Motor neuron (in vitro differentiated cells): ENCODE data around the gene NBEAL2. TPM values are rescaled to one million over a fixed set of nuclear protein-coding genes. Genes with fewer than 3 reads are reported as not detected.

Experiments
- ATAC-seq, 8 experiments: fragments of 200-7000 bp; cut with Tn5 transposase; replicated peaks in 6 of 8; 2 replicates each; pipeline ENCODE4 v1.8.0; 2021; ENCODE audit warnings: mild to moderate bottlenecking in 8 of 8, moderate library complexity in 8 of 8
- H3K27ac ChIP-seq, 2 donors: fragments of 250-450 bp; sonication (Bioruptor Pico); 2 replicates each; pipeline ENCODE4 v1.9.0; 2021; ENCODE audit warnings: antibody characterized with exemption in 2 of 2, mild to moderate bottlenecking in 2 of 2, moderate library complexity in 1 of 2
- H3K4me1 ChIP-seq, 2 donors: fragments of 250-450 bp; sonication (Bioruptor Pico); replicated peaks in 1 of 2; 2 replicates each; pipeline ENCODE4 v1.6.1; 2021; ENCODE audit warnings: antibody characterized with exemption in 2 of 2, mild to moderate bottlenecking in 2 of 2, moderate library complexity in 1 of 2
- H3K4me3 ChIP-seq, 5 donors: fragments of 250-450 bp; sonication (Bioruptor Pico); 2 replicates each; pipeline ENCODE4 v1.9.0; 2021; ENCODE audit warnings: antibody characterized with exemption in 5 of 5, mild to moderate bottlenecking in 5 of 5, moderate library complexity in 4 of 5
- WGBS, 10 experiments: fragments of 450-650 bp; shearing (Covaris generic); methylation state at CpG; one replicate each; pipeline ENCODE4 v1.0.0; 2022; 5-methylcytosine and 5-hydroxymethylcytosine counted together
- in situ Hi-C, 9 experiments: fragments of 400-800 bp; cut with MboI; loops; one replicate each; pipeline ENCODE4 v1.15.0; 2021; ENCODE audit warnings: low sequenced_read_pairs in 9 of 9, low pct_unique_long_range_greater_than_20kb in 2 of 9; ENCODE audit not compliant: unreplicated experiment in 9 of 9
- total RNA-seq, 8 experiments: library from RNA; unstranded; fragments of 300-600 nt; gene quantifications; 2 replicates each; pipeline versions ENCODE4 v1.2.3 to v1.2.4, GENCODE V29; 2022

The NBEAL2 gene
- total RNA-seq = 10 to 100 TPM in 2 of 8 experiments, 1 to 10 TPM in 6; 1.7 to 23.4 (median 4.4) TPM

GRCh38 chr3:46978985-46979944 lies at the start of gene NBEAL2:
Gene NBEAL2, plus strand, starts transcription at chr3:46979666. Its CDS starts 196 bp downstream, at chr3:46979862.
- H3K27ac ChIP-seq = peak within 1 kb of the TSS in 1 of 2 donors; percentile 0
- H3K4me3 ChIP-seq = peak within 1 kb of the TSS; percentile 39 to 72 (median 53)
- peak; percentile 69 to 85 (median 72) for ATAC-seq
- in situ Hi-C loops = no loop called here
- peaks cover 9 to 21% of the 10 kb centered on the region in 2 donors for H3K4me1 ChIP-seq
- WGBS, 10 experiments = 0 to 40% (median 6%) methylated on average over 1 to 6 of the region's 73 CpGs; no CpG with 5 or more reads in 4 of the 10 experiments

- H3K4me1 ChIP-seq = peaks cover 13 to 19% of the 10 kb centered on the region in 2 donors
Measured at GRCh38 chr3:46930166-46930944, 49.1 kb upstream of the NBEAL2 start.

GRCh38 chr3:46930945-46931403 lies 48.5 kb upstream of the NBEAL2 start:
- 0 to 100% (median 94%) methylated on average over 1 to 3 of the region's 3 CpGs; no CpG with 5 or more reads in 1 of the 10 experiments for WGBS, 10 experiments
- Histone ChIP-seq H3K27ac (no peak overlapping the region), H3K4me3 (no peak overlapping the region), H3K4me1 (peaks cover 16 to 22% of the 10 kb centered on the region in 2 donors)
- in situ Hi-C loops = no loop called here
- ATAC-seq = peak in 1 of 8 experiments; percentile 24

More at GRCh38 chr3:46930166-46930944, 49.1 kb upstream of the NBEAL2 start:
- in situ Hi-C loops = no loop called here
- ATAC-seq = no peak
- Histone ChIP-seq H3K4me3 (no peak overlapping the region), H3K27ac (no peak overlapping the region)
- WGBS, 10 experiments = 20 to 100% (median 84%) methylated on average over 1 to 6 of the region's 9 CpGs; no CpG with 5 or more reads in 2 of the 10 experiments

GRCh38 chr3:46931631-46932331 lies 47.7 kb upstream of the NBEAL2 start:
- in situ Hi-C loops = no loop called here
- H3K4me1 ChIP-seq = peaks cover 16 to 23% of the 10 kb centered on the region in 2 donors
- H3K4me3 ChIP-seq = no peak overlapping the region
- 16 to 100% (median 67%) methylated on average over 1 to 5 of the region's 6 CpGs; no CpG with 5 or more reads in 1 of the 10 experiments for WGBS, 10 experiments
- peak in 3 of 8 experiments; percentile 50 to 59 (median 58) for ATAC-seq
- peak overlapping the region in 1 of 2 donors; percentile 45 for H3K27ac ChIP-seq

- WGBS, 10 experiments = 14 to 100% (median 88%) methylated on average over 1 to 6 of the region's 7 CpGs; no CpG with 5 or more reads in 2 of the 10 experiments
- no peak for ATAC-seq
- Histone ChIP-seq H3K27ac (no peak overlapping the region), H3K4me1 (peaks cover 16 to 23% of the 10 kb centered on the region in 2 donors), H3K4me3 (no peak overlapping the region)
- in situ Hi-C loops = no loop called here
Measured at GRCh38 chr3:46932455-46933225, 46.8 kb upstream of the NBEAL2 start.

DNA sequence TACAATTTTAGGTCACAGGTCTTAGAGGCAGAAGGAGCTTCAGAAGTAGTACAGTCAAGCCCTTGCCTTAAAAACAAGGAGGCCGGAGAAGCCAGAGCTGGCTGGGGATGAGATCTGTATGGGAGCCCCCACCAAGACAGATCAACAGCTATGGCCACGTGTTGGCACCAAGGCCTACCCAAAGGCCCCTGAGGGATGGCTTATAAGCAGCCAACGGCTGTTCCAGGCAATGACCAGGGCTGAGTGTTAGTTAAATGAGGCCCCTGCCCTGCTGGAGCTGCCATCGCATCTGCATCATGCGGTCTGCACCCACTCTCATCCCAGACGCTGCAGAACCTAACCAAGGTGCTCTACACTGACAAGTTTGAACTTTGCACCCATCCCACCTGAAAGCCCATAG lies 46.2 kb upstream of the NBEAL2 start:
- H3K4me3 ChIP-seq = no peak overlapping the region
- WGBS, 10 experiments = 50 to 100% (median 83%) methylated on average over 1 to 5 of the region's 6 CpGs; no CpG with 5 or more reads in 4 of the 10 experiments
- H3K27ac ChIP-seq = no peak overlapping the region
- in situ Hi-C loops = no loop called here
- H3K4me1 ChIP-seq = peaks cover 16 to 23% of the 10 kb centered on the region in 2 donors
- ATAC-seq = no peak

DNA sequence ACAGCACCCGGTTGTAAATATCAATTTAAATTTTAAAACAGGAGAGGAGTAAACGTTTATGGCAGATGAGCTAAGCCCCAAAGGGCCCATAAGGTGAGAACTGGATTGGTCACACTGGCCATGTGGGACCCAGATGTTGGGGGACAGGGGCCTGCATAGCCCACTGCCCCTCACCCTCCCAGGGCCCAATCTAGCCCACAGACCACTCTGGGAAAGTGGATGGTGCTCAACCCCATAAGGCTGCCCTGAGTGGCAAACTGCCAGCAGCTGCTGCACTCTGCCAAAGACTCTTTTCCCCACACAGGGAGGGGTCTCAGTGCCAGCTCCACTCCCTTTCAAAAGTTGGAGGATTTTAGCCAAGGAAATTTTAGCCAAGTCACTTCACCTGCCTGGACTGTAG lies 45.4 kb upstream of the NBEAL2 start:
- WGBS, 10 experiments = 0 to 60% (median 10%) methylated on average over 1 to 2 of the region's 2 CpGs; no CpG with 5 or more reads in 4 of the 10 experiments
- Histone ChIP-seq H3K4me1 (peaks cover 16 to 23% of the 10 kb centered on the region in 2 donors), H3K27ac (no peak overlapping the region), H3K4me3 (no peak overlapping the region)
- in situ Hi-C loops = no loop called here
- peak in 3 of 8 experiments; percentile 2 to 38 (median 6) for ATAC-seq

DNA sequence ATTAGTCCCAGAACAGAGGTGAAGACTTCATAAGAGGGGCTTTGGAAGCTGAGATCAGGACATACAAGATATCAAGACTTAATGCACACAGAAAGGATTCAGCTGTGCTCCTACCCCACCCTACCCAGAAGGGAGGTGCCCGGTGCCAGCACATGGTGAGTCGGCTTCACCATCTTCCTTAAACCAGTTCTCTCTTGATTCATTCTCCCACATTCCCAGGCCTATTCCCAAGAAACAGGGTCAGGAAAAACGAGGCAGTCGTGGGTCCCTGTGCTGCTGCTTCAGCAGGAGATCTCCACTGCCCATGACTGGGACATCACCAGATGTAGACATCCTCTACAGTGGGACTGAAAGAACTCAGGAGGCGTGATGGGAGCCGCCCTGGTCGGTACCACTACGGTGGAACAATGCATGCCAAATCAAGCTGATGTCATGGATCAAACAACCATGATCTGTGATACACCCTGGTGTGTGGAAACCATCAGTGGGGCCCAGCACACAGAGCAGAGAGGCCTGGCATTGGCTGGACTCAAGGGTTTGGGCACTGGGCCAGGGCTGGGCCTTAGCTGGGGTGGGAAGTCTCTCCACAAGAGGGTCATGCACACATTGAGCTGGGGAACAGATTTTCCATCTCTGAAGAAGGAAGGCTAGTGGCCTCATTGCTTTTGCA lies 44.8 kb upstream of the NBEAL2 start:
- WGBS, 10 experiments = 11 to 100% (median 96%) methylated on average over 2 to 8 of the region's 8 CpGs; no CpG with 5 or more reads in 6 of the 10 experiments
- Histone ChIP-seq H3K27ac (no peak overlapping the region), H3K4me1 (peaks cover 16 to 23% of the 10 kb centered on the region in 2 donors), H3K4me3 (no peak overlapping the region)
- in situ Hi-C loops = no loop called here
- ATAC-seq = peak in 6 of 8 experiments; percentile 8 to 40 (median 16)

GRCh38 chr3:46935168-46935858 lies 44.2 kb upstream of the NBEAL2 start:
- Histone ChIP-seq H3K4me3 (no peak overlapping the region), H3K27ac (no peak overlapping the region), H3K4me1 (peaks cover 16 to 23% of the 10 kb centered on the region in 2 donors)
- peak; percentile 22 to 100 (median 99) for ATAC-seq
- in situ Hi-C loops = no loop called here
- 14 to 100% (median 86%) methylated on average over 1 to 4 of the region's 7 CpGs; no CpG with 5 or more reads in 4 of the 10 experiments for WGBS, 10 experiments

DNA sequence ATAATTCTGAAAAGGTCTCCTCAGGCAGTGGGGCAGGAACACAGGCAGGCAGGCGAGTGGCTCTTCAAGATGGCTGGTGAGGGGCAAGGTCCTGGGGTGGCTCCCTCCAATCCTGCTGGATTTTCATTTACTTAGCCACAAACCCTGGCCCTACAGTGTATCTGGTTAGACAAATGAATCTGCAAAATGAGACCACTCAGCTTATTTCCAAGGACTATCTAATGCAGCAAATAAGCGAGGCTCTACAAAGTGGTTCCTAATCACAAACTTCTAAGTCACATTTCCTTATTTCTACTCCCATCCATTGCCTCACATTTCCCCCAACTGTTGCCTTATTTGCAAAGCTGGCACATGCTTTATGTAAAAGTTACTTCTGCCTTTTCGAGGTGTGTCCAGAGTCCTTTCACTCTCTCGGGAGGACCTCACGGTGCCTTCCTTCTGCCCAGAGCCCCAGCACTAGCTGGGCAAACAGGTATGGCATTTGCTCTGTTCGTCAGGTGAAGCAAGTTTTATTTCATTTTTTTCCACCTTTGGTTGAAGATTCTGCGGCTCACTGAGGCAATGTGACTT lies 43.4 kb upstream of the NBEAL2 start:
- Histone ChIP-seq H3K4me3 (no peak overlapping the region), H3K27ac (no peak overlapping the region), H3K4me1 (peaks cover 16 to 23% of the 10 kb centered on the region in 2 donors)
- ATAC-seq = no peak
- WGBS, 10 experiments = 54 to 95% (median 83%) methylated on average over 1 to 7 of the region's 7 CpGs; no CpG with 5 or more reads in 1 of the 10 experiments
- in situ Hi-C loops = no loop called here
